CD14-positive monocyte (primary cell): ENCODE measurements around the gene PTCHD1. TPM values are rescaled to one million over a fixed set of nuclear protein-coding genes. Genes with fewer than 3 reads are reported as not detected.

Source experiments
- DNase-seq, 3 donors: peaks; one replicate each; pipeline ENCODE4 v3.0.0-alpha.2; 2011 to 2022
- H2AFZ ChIP-seq: 2 replicates; pipeline ENCODE4 v1.6.0; 2012; ENCODE audit warnings: mild to moderate bottlenecking, low read depth, low read length, inconsistent platforms; ENCODE audit not compliant: insufficient read depth, poor library complexity, severe bottlenecking
- H3K27ac ChIP-seq, 2 donors: 1 replicate in 1 of 2; 2 replicates in 1 of 2; pipeline ENCODE4 v1.5.1; 2012 to 2013; ENCODE audit warnings: low read length in 2 of 2, control low read depth in 1 of 2, inconsistent platforms in 1 of 2, low read depth in 1 of 2, mild to moderate bottlenecking in 1 of 2
- H3K27me3 ChIP-seq, 2 donors: one replicate each; pipeline versions ENCODE4 v1.6.0 to v1.6.1; 2011 to 2013; ENCODE audit warnings: low read length in 2 of 2; ENCODE audit not compliant: control insufficient read depth in 2 of 2, insufficient read depth in 2 of 2
- H3K36me3 ChIP-seq, 2 donors: replicated peaks in 1 of 2; 1 replicate in 1 of 2; 2 replicates in 1 of 2; pipeline versions ENCODE4 v1.5.1 to v1.6.1; 2012 to 2013; ENCODE audit warnings: low read length in 2 of 2, control low read depth in 1 of 2, inconsistent platforms in 1 of 2, mild to moderate bottlenecking in 1 of 2; ENCODE audit not compliant: insufficient read depth in 2 of 2, control insufficient read depth in 1 of 2
- H3K4me1 ChIP-seq, 2 donors: 1 replicate in 1 of 2; 2 replicates in 1 of 2; pipeline versions ENCODE4 v1.5.1 to v1.6.1; 2012 to 2013; ENCODE audit warnings: low read length in 2 of 2, control low read depth in 1 of 2, inconsistent platforms in 1 of 2, mild to moderate bottlenecking in 1 of 2, moderate library complexity in 1 of 2; ENCODE audit not compliant: insufficient read depth in 2 of 2, control insufficient read depth in 1 of 2
- H3K4me2 ChIP-seq: replicated peaks from 2 replicates; pipeline ENCODE3; 2012; ENCODE audit warnings: low read length, moderate library complexity, mild to moderate bottlenecking; ENCODE audit not compliant: poor library complexity, severe bottlenecking; ENCODE audit errors: extremely low read depth
- H3K4me3 ChIP-seq, 3 experiments: fragments of 200-600 bp in 1 of 3; sonication (generic) in 1 of 3; replicated peaks in 1 of 3; 1 replicate in 2 of 3; 2 replicates in 1 of 3; pipeline ENCODE4 v1.5.1; 2011 to 2013; ENCODE audit warnings: low read length in 3 of 3, mild to moderate bottlenecking in 3 of 3, control low read depth in 2 of 3, low read depth in 2 of 3, inconsistent platforms in 1 of 3, moderate library complexity in 1 of 3
- H3K79me2 ChIP-seq: 2 replicates; pipeline ENCODE4 v1.6.0; 2012; ENCODE audit warnings: mild to moderate bottlenecking, control low read depth, inconsistent platforms, low read length, moderate library complexity; ENCODE audit not compliant: insufficient read depth
- H3K9ac ChIP-seq: 2 replicates; pipeline ENCODE4 v1.6.0; 2017; ENCODE audit warnings: low read length, mild to moderate bottlenecking; ENCODE audit not compliant: insufficient read depth, poor library complexity, severe bottlenecking
- H3K9me3 ChIP-seq, 2 donors: replicated peaks in 1 of 2; 1 replicate in 1 of 2; 2 replicates in 1 of 2; pipeline versions ENCODE4 v1.5.1 to v1.6.1; 2012 to 2013; ENCODE audit warnings: low read length in 2 of 2, control low read depth in 1 of 2; ENCODE audit not compliant: control insufficient read depth in 1 of 2, insufficient read depth in 1 of 2
- H4K20me1 ChIP-seq: 2 replicates; pipeline ENCODE4 v1.6.0; 2012; ENCODE audit warnings: mild to moderate bottlenecking, low read length, control low read depth, moderate library complexity; ENCODE audit not compliant: insufficient read depth
- H3K27ac Mint-ChIP-seq, 7 donors: one replicate each; pipeline ENCODE4 v1.8.0; 2020; ENCODE audit warnings: mild to moderate bottlenecking in 7 of 7, mixed read lengths in 7 of 7, moderate library complexity in 6 of 7, inconsistent platforms in 2 of 7
- H3K27me3 Mint-ChIP-seq, 3 donors: one replicate each; pipeline ENCODE4 v1.8.0; 2021 to 2022; ENCODE audit warnings: low read depth in 3 of 3, mild to moderate bottlenecking in 3 of 3, mixed read lengths in 3 of 3, moderate library complexity in 3 of 3, inconsistent platforms in 1 of 3
- H3K36me3 Mint-ChIP-seq, 2 donors: one replicate each; pipeline ENCODE4 v1.8.0; 2020; ENCODE audit warnings: mixed read lengths in 2 of 2, inconsistent platforms in 1 of 2, mild to moderate bottlenecking in 1 of 2
- H3K4me1 Mint-ChIP-seq: one replicate; pipeline ENCODE4 v1.8.0; 2020; ENCODE audit warnings: mild to moderate bottlenecking, mixed read lengths
- H3K4me3 Mint-ChIP-seq, 2 donors: one replicate each; pipeline ENCODE4 v1.8.0; 2020; ENCODE audit warnings: mild to moderate bottlenecking in 2 of 2, mixed read lengths in 2 of 2, moderate library complexity in 1 of 2
- H3K9me3 Mint-ChIP-seq, 7 donors: one replicate each; pipeline ENCODE4 v1.8.0; 2020 to 2022; ENCODE audit warnings: mixed read lengths in 7 of 7, mild to moderate bottlenecking in 6 of 7, moderate library complexity in 6 of 7, inconsistent platforms in 2 of 7
- CTCF ChIP-seq: fragments of 200-600 bp; IDR thresholded peaks from one replicate; pipeline ENCODE4 v1.8.0; 2022; ENCODE audit warnings: antibody characterized with exemption, mild to moderate bottlenecking
- WGBS: methylation state at CpG from one replicate; pipeline ENCODE4 v1.1.5; 2013; ENCODE audit warnings: missing lambda C conversion rate; ENCODE audit not compliant: insufficient coverage; 5-methylcytosine and 5-hydroxymethylcytosine counted together
- intact Hi-C, 2 donors: fragments of 100-400 bp; cut with micrococcal nuclease; formaldehyde crosslinking; loops; one replicate each; pipeline versions ENCODE4 v1.15.0 to v1.15.1; 2023
- polyA plus RNA-seq, 3 donors: library from polyadenylated mRNA; depleted of rRNA in 1 of 3; unstranded in 2 of 3; stranded (reverse) in 1 of 3; fragments of 300-500 nt in 2 of 3; fragments of >200 nt in 1 of 3; fragmentation: Illumina TruSeq in 2 of 3; gene quantifications; 1 replicate in 2 of 3; 2 replicates in 1 of 3; pipeline ENCODE4 v1.2.3, GENCODE V29; 2012 to 2021

Gene PTCHD1
- polyA plus RNA-seq, 3 donors = not detected

GRCh38 chrX:23389196-23389792, 54.6 kb downstream of the PTCHD1 start:
- Histone ChIP-seq H3K36me3 (no peaks in the 10 kb centered on the region), H3K79me2 (no peaks in the 10 kb centered on the region), H3K4me3 (no peak overlapping the region), H3K27me3 (no peaks in the 10 kb centered on the region), H2AFZ (no peak overlapping the region), H3K9ac (no peak overlapping the region), H3K9me3 (no peaks in the 10 kb centered on the region), H4K20me1 (no peaks in the 10 kb centered on the region), H3K4me1 (no peaks in the 10 kb centered on the region), H3K4me2 (no peak overlapping the region), H3K27ac (no peak overlapping the region)
- H3K36me3 Mint-ChIP-seq = no peaks in the 10 kb centered on the region
- DNase-seq = no peak
- no peak overlapping the region for H3K27ac Mint-ChIP-seq
- 90% methylated on average over 2 of the region's 8 CpGs for WGBS
- H3K9me3 Mint-ChIP-seq = peaks cover 0 to 2% (median 0%) of the 10 kb centered on the region in 7 donors
- H3K4me3 Mint-ChIP-seq = no peak overlapping the region
- H3K4me1 Mint-ChIP-seq = no peaks in the 10 kb centered on the region
- intact Hi-C loops = no loop called here
- TF ChIP-seq CTCF = no peak
- peaks cover 0 to 3% (median 0%) of the 10 kb centered on the region in 3 donors for H3K27me3 Mint-ChIP-seq

GRCh38 chrX:23390979-23391378, 56.3 kb downstream of the PTCHD1 start:
- Histone ChIP-seq H3K27me3 (no peaks in the 10 kb centered on the region), H3K9ac (no peak overlapping the region), H3K9me3 (no peaks in the 10 kb centered on the region), H3K36me3 (no peaks in the 10 kb centered on the region), H3K79me2 (no peaks in the 10 kb centered on the region), H4K20me1 (no peaks in the 10 kb centered on the region), H2AFZ (no peak overlapping the region), H3K4me2 (no peak overlapping the region), H3K27ac (no peak overlapping the region), H3K4me1 (no peaks in the 10 kb centered on the region), H3K4me3 (no peak overlapping the region)
- Mint-ChIP-seq H3K27me3 (peaks cover 0 to 3% (median 0%) of the 10 kb centered on the region in 3 donors), H3K9me3 (peaks cover 0 to 2% (median 0%) of the 10 kb centered on the region in 7 donors), H3K4me3 (no peak overlapping the region), H3K4me1 (no peaks in the 10 kb centered on the region), H3K27ac (no peak overlapping the region), H3K36me3 (no peaks in the 10 kb centered on the region)
- 94% methylated on average over 6 of the region's 11 CpGs for WGBS
- TF ChIP-seq CTCF = no peak
- intact Hi-C loops = no loop called here
- DNase-seq = no peak
